Endometrium (tissue), 2 donors: ENCODE measurements around the gene FBRS.
"Not testable (repeated sequence)": the region's sequence is repeated elsewhere in the genome, so short reads cannot be mapped to it uniquely, and the experiment has no call there.

ENCODE experiments used
- FAIRE-seq: peaks from 2 replicates; lab custom pipeline; 2012; peaks lifted over from hg19 to GRCh38; lab: Jason Lieb, UNC
- donor health status: control.
- donor health status: control.

Gene FBRS

DNA sequence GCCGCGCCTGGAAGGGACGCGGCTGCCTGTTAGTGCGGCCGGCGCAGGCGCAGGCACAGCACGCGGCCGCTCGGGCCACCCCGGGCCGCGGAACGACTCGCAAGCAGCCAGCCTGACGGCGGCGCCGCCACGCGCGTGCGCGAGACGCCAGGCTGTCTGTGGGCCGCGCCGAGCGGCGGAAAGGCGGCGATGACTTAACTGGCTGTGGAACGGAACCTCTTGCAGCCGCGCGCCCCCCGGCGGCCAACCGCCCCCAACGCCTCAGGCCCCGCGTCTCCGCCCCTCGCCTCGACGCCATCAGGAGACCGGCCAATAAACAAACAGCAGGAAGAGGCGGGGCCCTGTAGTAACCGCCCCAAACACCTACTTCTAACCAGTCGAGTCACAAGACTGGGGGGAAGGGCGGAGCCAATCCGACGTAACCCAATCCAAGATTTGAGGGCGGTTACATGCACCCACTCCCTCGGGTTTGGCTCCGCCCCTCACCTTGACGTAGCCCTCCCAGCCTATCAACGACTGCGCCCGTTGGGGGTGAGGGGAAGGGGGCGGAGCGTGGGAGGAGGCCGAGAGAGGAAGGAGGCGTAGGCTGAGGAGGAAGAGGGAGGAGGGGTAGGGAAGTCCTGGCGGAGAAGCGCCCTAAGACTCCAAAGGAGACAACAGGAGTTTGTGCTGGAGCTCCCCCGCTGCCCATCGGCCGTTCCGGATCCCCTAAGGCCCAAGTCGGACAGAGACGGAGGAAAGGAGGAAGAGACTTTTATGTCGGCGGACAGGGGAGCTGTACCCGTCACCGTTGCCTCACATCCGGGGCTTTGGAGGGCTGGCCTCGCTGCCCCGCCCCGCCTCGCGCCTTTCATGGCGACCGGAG lies at the start of gene FBRS:
Gene FBRS, plus strand, starts transcription at position 566 of the 865 bp plus-strand sequence. CDS start 1,088 bp downstream, outside the sequence.
- FAIRE-seq = peak; percentile 99

DNA sequence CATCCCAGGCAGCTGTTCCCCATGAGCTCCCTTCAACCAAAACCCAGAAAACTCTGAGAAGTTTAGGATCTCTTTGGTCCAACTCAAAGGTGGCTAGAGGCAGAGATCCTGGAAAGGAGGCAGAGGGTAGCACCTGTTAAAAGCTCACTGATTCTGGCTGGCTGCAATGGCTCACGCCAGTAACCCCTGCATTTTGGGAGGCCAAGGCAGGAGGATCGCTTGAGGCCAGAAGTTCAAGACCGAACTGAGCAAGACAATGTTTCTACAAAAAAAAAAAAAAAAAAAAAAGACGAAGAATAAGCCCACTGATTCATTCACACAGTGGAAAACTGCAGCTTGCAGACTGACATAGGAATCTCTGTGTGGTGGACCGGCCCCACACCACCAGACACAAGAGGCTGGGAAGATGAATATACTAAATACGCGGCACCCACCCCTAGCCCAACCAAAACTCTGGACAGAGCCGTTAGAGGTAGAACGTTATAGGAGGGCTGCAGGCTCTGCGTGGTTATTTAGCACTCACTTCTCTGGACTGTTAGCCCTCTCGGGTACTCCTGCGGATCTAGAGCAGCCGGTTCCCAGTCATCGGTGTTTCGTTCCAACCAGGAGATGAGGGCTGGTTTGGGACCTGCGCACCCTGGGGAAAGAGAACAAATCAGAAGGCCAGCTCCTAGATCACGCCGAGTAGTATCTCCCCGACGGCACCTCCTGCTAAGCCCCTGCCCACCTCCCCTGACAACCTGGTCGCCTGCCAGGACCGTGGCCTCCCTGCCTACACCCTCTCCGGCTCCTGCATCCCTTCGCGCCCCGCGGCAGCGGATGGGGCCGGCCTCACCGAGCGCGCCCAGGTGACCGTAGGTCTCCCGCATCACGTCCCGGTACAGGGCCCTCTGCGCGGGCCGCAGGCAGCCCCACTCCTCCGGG lies 49.0 kb upstream of the FBRS start:
- FAIRE-seq = no peak

DNA sequence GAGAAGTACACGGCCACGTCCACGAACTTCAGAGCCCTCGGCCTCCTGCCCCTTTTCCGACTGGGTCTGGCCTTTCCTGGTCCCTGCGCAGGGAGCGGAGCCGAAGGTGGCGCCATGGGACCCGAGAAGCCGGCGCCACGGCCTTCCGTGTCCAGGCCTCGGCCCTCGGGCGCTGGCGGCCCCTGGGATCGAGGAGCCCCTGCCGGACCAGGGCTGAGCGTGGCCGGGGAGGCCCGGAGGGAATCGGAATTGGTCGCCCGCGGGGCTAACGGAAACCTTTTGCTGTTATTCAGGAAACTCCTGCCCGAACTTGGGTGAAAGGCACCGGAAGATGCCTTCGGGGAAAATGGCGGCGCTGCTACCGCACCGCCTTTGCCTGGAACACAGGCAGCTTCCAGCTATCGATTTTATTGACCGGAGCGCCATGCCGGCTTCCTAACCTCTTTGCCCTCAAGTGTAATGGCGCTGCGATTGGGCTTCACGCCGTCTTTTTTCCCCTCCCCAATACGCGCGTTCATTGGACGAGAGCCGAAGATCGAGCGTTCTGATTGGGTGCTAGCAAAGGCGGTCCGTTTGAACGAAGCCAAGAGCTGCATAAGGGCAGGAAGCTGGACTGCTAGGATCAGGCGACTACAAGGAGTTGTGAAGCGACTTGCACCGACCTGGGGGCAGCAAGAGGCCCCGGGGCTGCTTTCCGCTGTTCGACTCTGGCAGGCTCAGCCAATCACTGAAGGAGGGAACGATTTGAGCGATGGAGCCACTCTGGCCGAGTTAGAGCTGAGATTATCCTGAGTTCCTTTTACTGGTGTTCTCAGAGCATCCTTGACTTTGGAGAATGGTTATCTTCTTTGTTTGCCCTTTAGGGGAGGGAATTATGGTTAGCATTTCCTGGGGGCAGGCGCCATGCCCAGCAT lies 48.0 kb upstream of the FBRS start, which contains the start of gene ZNF689:
Gene ZNF689, minus strand, starts transcription at position 464 of the 914 bp plus-strand sequence. Its CDS starts 348 bp downstream, at position 116.
- peak; percentile 67 for FAIRE-seq

DNA sequence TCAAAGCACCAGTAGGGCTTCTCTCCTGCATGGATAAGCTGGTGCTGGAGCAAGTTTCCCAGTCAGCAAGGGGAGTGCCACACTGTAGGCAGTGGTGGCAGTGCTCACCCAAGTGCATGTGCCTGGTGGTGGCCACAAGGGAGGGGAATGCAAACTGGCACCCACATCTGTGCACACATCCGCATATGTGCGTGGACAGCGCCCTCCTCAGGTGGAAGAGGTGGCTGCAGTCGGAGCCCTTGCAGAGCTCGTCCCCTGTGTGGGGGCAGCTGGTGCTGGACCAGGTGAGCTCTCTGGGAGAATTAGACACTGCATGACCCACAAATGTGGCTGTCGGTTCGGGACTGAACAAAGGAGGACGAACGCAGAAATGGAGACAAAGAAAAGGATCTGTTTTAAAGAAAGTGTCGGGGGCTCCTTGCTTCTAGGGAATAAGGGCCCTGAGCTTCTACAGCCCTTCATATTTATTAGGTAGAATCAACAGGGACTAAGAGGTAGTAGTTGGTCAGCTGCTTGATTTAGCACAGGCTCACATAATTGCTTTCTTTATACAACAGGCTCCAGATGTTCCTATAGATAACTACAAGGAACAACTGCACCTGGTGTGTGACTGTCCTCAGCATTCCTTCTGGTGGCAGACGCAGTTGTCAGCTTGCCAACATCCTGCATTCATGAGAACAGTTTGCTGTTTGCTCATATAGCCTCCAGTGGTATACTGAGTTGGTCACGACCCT lies 42.7 kb upstream of the FBRS start:
- no peak for FAIRE-seq

DNA sequence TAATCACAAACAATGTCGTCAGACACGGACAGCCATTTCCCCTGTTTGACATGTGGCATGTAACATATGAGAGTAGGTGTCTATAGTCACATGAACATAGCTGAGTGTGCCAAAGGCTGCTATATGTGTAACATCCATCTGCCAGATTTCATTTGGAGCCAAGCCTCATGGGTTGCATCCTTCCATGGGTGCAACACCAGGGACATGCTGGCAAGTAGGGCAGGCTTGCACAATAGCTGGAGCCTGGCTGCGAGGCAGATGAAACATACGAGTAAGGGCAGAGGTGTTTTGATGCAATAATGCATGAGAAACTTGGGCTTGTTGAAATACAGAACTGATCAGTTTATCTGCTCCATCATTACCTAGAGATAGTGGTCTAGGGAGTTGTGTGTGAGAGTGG lies 39.0 kb upstream of the FBRS start:
- no peak for FAIRE-seq

DNA sequence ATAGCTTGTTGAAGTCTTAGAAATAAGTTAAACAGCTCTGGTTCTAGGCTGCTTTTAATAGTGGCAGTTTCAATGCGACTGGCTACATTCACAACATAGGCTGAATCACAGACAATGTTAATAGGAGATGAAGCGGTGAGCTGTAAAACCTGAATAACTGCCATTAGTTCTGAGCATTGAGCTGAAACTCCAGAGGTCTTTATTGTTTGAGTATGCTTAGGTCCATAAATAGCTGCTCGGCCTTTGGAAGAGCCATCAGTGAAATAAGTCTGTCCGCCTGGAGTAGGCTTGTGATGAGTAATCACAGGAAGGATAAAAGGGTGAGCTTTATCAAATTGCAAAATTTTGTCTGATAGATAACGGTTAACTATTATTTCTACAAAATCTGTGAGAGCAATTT lies 38.6 kb upstream of the FBRS start:
- FAIRE-seq = no peak

DNA sequence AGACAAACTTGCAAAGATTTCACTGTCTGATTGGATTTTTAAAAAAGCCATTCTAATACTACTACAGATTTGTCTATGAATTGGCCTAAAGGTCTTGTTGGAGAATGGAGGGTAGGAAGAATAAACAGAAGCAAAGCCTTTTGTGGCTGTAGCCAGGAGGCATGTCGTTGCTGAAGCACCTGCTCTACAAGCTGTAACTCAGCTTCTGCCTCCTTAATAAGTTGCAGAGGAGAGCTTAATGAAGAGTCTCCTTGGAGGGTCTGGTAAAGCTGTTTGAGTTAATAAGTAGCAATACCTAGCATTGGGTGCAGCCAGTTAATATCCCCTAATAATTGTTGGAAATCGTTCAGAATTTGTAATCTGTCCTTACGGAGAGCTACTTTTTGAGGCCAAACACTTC lies 38.1 kb upstream of the FBRS start:
- FAIRE-seq = no peak

DNA sequence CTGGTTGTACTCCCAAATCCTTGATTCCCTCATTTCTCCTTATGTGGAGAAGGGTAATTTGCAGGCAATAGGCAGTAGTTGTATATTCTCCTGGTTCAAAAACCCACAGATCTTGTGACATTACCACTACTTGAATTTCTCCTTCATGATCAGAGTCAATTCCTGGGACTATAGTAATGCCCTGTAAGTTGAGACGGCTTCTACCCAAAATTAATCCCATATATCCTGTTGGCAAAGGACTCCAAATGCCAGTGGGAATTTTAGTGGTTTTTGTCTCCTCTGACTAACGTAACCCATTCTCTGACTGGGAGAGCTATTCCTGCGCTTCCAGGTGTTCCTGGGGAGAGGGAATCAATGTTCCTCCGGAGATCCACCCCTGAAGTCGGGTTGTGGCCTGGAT lies 36.5 kb upstream of the FBRS start:
- no peak for FAIRE-seq

DNA sequence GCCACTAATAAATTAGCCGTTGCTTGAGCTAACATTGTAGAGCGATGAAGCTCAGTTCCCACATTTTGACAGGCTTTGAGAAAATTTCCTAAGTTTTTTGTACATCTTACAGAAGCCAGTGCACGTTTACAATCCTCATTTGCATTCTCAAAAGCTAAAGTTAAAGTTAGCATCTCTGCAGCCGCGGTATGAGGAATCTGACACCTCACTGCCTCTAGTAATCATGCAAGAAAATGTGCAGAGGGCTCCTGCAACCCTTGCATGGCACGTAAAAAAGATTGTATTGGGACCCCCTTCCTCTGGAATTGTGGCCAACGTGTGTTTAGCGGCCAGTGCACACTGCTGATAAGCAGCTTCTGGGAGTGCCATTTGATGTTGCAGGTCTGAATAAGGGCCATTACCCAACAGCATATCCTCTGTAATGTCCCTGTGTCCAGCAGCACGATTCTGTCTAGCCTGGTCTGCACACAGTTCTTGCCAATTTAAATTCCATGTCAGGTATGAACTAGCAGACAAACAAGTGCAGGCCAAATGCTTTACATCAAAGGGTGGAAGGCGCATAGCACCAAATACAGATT lies 35.7 kb upstream of the FBRS start:
- no peak for FAIRE-seq

DNA sequence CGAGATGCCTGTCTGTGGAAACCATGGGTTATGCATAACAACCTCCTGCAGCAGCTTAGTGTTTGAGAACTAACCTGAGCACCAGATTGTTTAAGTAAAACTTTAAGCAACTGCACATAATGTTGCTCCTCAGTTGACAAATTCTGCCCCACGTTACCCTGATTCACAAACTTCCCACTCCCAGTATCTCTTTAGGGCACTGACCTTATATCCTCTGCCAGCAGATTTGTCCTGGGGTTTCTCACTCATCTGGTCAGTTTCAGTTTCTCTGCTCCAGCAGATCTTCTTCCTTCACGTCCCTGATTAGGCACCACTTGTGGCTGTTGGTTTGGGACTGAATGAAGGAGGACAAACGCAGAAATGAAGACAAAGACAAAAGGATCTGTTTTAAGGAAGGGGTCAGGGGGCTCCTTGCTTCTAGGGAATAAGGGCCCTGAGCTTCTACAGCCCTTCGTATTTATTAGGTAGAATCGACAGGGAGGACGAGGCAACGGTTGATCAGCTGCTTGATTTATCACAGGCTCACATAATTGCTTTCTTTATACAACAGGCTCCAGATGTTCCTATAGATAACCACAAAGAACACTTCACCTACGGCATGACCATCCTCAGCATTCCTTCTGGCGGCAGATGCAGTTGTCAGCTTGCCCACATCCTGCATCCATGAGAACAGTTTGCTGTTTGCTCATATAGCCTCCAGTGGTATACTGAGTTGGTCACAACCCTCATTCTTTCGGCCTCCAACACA lies 34.5 kb upstream of the FBRS start:
- no peak for FAIRE-seq

DNA sequence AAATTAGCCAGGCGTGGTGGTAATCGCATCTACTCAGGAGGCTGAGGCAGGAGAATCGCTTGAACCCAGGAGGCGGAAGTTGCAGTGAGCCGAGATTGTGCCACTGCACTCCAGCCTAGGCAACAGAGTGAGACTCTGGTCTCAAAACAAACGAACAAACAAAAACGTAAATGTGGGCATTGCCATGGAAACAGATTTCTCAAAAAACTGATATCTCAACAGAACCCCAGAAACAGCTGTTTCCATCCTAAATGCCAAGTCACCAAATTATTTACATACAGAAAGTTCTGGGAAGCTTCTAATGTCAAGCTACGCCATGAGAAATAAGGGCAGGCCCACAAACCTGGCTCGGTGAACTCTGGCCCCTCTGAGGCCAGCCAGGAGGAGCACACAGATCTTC lies 32.0 kb upstream of the FBRS start:
- no peak for FAIRE-seq

DNA sequence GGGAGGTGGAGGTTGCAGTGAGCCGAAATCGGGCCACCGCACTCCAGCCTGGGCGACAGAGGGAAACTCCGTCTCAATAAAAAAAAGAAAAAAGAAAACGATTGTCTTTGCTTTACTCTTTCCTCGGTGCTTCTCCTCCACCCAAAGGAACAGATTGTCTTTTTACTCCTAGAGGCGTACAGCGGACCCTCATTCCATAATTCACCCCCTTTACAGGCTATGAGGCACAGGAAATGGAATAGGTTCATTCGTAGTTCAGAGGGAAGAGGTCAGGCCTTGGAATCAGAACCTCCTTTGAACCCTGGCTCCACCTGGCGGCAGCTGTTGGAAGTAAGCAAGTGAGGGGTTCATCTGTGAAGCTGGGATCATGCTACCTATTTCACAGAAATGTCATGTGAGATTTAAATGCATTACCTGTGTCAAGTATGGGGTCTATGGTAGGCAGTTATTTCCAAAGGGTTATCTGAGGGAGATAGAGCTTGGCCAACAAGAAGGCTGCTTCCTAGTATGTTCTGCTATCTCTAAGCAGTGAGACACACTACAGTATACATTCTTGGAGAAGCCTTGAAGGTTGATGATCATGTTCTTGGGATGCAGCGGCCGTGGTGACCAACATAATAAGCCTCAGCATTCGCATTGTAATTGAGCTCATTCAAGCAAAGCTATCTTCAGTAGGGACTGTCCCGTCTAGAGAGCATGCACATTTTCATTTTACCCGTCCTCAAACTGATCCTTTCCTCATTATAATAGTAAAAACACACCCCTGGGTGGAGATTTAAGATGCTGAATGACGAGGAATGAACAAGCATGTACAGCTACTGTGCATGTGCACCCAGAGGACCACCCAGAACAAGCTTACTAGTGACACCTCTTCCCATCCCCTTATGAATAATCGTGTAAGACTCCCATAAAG lies 29.3 kb upstream of the FBRS start:
- no peak for FAIRE-seq

DNA sequence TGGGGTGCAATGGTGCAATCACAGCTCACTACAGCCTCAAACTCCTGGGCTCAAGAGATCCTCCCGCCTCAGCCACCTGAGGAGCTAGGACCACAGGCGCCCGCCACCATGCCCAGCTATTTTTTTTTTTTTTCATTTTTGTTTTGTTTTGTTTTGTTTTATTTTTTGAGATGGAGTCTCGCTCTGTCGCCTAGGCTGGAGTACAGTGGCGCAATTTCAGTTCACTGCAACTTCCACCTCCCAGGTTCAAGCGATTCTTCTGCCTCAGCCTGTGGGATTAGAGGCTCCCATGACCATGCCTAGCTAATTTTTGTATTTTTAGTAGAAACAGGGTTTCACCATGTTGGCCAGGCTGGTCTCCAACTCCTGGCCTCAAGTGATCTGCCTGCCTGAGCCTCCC lies 25.8 kb upstream of the FBRS start:
- FAIRE-seq = not testable (repeated sequence)

DNA sequence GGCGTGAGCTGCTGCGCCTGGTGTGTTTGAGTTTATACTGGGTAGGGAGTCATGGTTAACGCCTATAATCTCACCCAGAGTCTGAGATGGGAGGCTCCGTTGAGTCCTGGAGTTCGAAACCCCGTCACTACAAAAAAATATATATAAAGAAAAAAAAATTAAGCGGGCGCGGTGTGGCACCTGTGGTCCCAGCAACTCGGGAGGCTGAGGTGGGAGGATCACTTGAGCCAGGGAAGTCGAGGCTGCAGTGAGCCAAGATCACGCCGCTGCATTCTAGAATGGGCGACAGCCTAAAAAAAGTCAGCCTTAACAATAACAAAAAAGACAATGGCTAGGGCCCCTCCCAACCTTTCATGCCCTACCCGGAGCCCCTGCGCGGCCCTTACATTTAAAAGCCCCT lies 24.7 kb upstream of the FBRS start:
- no peak for FAIRE-seq

DNA sequence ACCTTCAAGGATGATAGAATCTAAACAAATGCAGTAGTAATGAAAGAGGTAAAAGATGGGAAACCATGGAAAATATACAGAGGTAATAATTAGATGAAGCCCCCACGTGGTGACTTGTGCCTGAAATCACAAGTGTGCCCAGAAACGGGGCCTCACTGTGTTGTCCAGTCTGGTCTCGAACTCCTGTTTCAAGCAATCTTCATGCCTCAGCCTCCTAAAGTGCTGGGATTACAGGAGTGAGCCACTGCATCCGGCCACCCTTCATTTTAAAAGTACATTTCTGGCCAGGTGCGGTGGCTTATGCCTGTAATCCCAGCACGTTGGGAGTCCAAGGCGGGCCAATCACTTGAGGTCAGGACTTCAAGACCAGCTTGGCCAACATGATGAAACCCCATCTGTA lies 21.6 kb upstream of the FBRS start:
- FAIRE-seq = no peak

DNA sequence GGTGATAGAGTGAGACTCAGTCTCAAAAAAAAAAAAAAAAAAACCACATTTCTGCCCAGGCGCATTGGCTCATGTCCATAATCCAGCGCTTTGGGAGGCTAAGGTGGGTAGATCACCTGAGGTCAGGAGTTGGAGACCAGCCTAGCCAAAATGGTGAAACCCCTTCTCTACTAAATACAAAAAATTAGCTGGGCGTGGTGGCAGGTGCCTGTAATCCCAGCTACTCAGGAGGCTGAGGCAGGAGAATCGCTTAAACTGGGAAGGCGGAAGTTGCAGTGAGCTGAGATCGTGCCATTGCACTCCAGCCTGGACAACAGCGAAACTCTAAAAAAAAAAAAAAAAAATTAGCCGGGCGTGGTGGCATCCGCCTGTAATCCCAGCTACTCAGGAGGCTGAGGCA lies 21.1 kb upstream of the FBRS start:
- FAIRE-seq = not testable (repeated sequence)

DNA sequence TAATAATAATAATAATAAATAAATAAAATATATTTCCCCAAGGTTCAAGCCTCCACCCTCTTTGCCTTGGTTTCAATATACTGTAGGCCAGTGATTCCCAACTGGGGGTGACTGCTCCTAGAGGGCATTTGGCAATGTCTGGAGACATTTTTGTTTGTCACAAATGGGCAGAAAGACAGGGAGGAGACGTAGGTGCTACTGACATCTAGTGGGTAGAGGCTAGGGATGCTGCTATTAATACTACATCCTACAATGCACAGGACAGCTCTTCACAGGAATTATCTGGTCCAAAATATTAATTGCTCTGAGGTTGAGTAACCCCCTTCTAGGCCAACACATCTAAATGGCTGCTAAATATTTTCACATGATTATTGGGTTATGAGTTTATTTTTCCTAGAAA lies 20.3 kb upstream of the FBRS start:
- FAIRE-seq = no peak

DNA sequence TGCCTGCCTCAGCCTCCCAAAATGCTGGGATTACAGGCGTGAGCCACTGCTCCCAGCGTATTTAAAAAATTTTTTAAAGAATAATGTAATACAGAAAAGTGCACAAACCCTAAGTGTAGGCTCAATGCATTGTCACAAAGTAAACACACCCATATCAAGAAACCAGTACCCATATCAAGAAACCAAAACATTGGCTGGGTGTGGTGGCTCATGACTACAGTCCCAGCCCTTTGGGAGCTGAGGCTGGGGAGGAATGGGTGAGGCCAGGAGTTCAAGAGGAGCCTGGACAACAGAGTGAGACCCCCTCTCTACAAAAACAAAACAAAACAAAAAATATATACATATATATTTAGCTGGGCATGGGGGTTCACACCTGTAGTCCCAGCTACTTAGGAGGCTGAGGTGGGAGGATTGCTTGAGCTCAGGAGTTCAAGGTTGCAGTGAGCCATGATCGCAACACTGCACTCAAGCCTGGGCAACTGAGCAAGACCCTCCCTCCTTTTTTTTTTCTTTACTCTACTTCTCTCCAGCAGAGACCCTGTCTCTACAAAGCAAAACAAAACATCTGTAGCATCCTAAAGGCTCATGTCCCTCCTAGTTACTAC lies 16.8 kb upstream of the FBRS start:
- FAIRE-seq = no peak
